GM21576 (cell line): ENCODE results near the gene FAM124A.
"Not testable (repeated sequence)": the region's sequence is repeated elsewhere in the genome, so short reads cannot be mapped to it uniquely, and the experiment has no call there.

ENCODE experiments used
- ATAC-seq: cut with Tn5 transposase; IDR thresholded peaks from one replicate; pipeline ENCODE4 v1.9.1; 2021; ENCODE audit warnings: mild to moderate bottlenecking, moderate library complexity; ENCODE audit not compliant: unreplicated experiment

FAM124A gene

GRCh38 chr13:51266642-51267041 lies 44.4 kb downstream of the FAM124A start:
- no peak for ATAC-seq

GRCh38 chr13:51267622-51268021 lies 45.4 kb downstream of the FAM124A start:
- ATAC-seq = no peak

- no peak for ATAC-seq
These were observed 46.8 kb downstream of the FAM124A start for GRCh38 chr13:51269039-51269438.

GRCh38 chr13:51270623-51271415 lies 48.6 kb downstream of the FAM124A start:
- no peak for ATAC-seq

- no peak for ATAC-seq
These were observed 49.4 kb downstream of the FAM124A start for GRCh38 chr13:51271528-51272085.

GRCh38 chr13:51275101-51275500 lies 52.9 kb downstream of the FAM124A start:
- ATAC-seq = no peak

GRCh38 chr13:51276636-51277035 lies 54.4 kb downstream of the FAM124A start:
- ATAC-seq = no peak

GRCh38 chr13:51277928-51278327 lies 55.7 kb downstream of the FAM124A start:
- no peak for ATAC-seq

- ATAC-seq = no peak
These were observed 56.4 kb downstream of the FAM124A start for GRCh38 chr13:51278426-51279130.

- ATAC-seq = no peak
These were observed 58.3 kb downstream of the FAM124A start for GRCh38 chr13:51280379-51280940.

GRCh38 chr13:51282322-51282721 lies 60.1 kb downstream of the FAM124A start:
- ATAC-seq = no peak

GRCh38 chr13:51282923-51283322 lies 60.7 kb downstream of the FAM124A start:
- ATAC-seq = not testable (repeated sequence)

GRCh38 chr13:51283371-51283770 lies 61.2 kb downstream of the FAM124A start:
- no peak for ATAC-seq

- no peak for ATAC-seq
These were observed 62.1 kb downstream of the FAM124A start for GRCh38 chr13:51284339-51284738.

GRCh38 chr13:51286135-51287002 lies 64.2 kb downstream of the FAM124A start:
- peak; percentile 63 for ATAC-seq

GRCh38 chr13:51287758-51288157 lies 65.6 kb downstream of the FAM124A start:
- ATAC-seq = no peak

- ATAC-seq = not testable (repeated sequence)
These were observed 66.1 kb downstream of the FAM124A start for GRCh38 chr13:51288254-51288653.

- ATAC-seq = no peak
These were observed 69.1 kb downstream of the FAM124A start for GRCh38 chr13:51291341-51291740.

- no peak for ATAC-seq
These were observed 69.9 kb downstream of the FAM124A start for GRCh38 chr13:51292000-51292565.

GRCh38 chr13:51297556-51297955 lies 75.4 kb downstream of the FAM124A start:
- no peak for ATAC-seq
